ENCODE results near the gene GPR146. TPM values are rescaled to one million over a fixed set of nuclear protein-coding genes. Genes with fewer than 3 reads are reported as not detected.

GPR146 gene
- total RNA-seq, 1 donor from 2014 or later: 2.2 TPM

GRCh38 chr7:1103789-1104515, 59.6 kb downstream of the GPR146 start:
- DNase-seq (ENCODE audit: low read depth): no peak

- no peak for DNase-seq (ENCODE audit: low read depth)
These were observed 60.3 kb downstream of the GPR146 start for GRCh38 chr7:1104516-1105179.

GRCh38 chr7:1105189-1105588, 60.8 kb downstream of the GPR146 start:
- DNase-seq (ENCODE audit: low read depth): no peak

GRCh38 chr7:1106063-1106792, 61.9 kb downstream of the GPR146 start:
- peak; percentile 63 for DNase-seq (ENCODE audit: low read depth)

- DNase-seq (ENCODE audit: low read depth): no peak
These were observed 62.6 kb downstream of the GPR146 start for GRCh38 chr7:1106793-1107421.

GRCh38 chr7:1108264-1108920, 64.0 kb downstream of the GPR146 start:
- DNase-seq (ENCODE audit: low read depth): no peak

MicroRNAs encoded within 50 kb of the gene (microRNA counts, 767-probe panel; counts per million panel counts)
- microRNA hsa-miR-339-3p (not detected), microRNA hsa-miR-339-5p (not detected)

Small RNAs within 50 kb of the gene (microRNA-seq; reads per million reads assigned to microRNA genes)
- gene MIR339: 672 reads per million, percentile 75 among the genes with 10 or more reads in this experiment

Other genes with a start within 250 kb of the GPR146 start
- gene SUN1, start 212.1 kb upstream of the GPR146 start, total RNA-seq: 205 and 236 TPM in 2 replicates
- 47.6 and 57.2 TPM in 2 replicates for gene GET4, start 168.0 kb upstream of the GPR146 start, total RNA-seq
- 0.56 and 1.6 TPM in 2 replicates for gene ADAP1, start 89.9 kb upstream of the GPR146 start, total RNA-seq
- 11.5 and 14.8 TPM in 2 replicates for gene COX19, start 69.0 kb upstream of the GPR146 start, total RNA-seq
- not detected in 2 replicates for gene CYP2W1, start 61.4 kb upstream of the GPR146 start, total RNA-seq
- gene GPER1, start 43.6 kb downstream of the GPR146 start, total RNA-seq: 1.1 and 1.6 TPM in 2 replicates
- gene ZFAND2A, start 115.7 kb downstream of the GPR146 start, total RNA-seq: 11.7 and 16.7 TPM in 2 replicates
- not detected in 2 replicates for gene UNCX, start 188.3 kb downstream of the GPR146 start, total RNA-seq